Esophagus muscularis mucosa (tissue), 4 donors: ENCODE results near the gene SENP8. TPM values are rescaled to one million over a fixed set of nuclear protein-coding genes. Genes with fewer than 3 reads are reported as not detected.

ENCODE experiments used
- DNase-seq: peaks from one replicate; pipeline ENCODE4 v3.0.0-alpha.2; 2017; ENCODE audit errors: extremely low spot score
- H3K27ac ChIP-seq, 4 donors: fragments of 200-600 bp; sonication (generic); replicated peaks in 1 of 4; 1 replicate in 3 of 4; 2 replicates in 1 of 4; pipeline ENCODE4 v1.5.1; 2016 to 2019; ENCODE audit warnings: mild to moderate bottlenecking in 1 of 4
- H3K27me3 ChIP-seq, 4 donors: fragments of 200-600 bp; sonication (generic); one replicate each; pipeline versions ENCODE4 v1.5.1 to v1.6.0; 2016 to 2019
- H3K36me3 ChIP-seq, 4 donors: fragments of 200-600 bp; sonication (generic); one replicate each; pipeline ENCODE4 v1.5.1; 2016 to 2019
- H3K4me1 ChIP-seq, 4 donors: fragments of 200-600 bp; sonication (generic); one replicate each; pipeline ENCODE4 v1.5.1; 2016 to 2019
- H3K4me3 ChIP-seq, 4 donors: fragments of 200-600 bp; sonication (generic); 1 replicate in 2 of 4; 2 replicates in 2 of 4; pipeline ENCODE4 v1.5.1; 2016 to 2019; ENCODE audit warnings: mild to moderate bottlenecking in 4 of 4, moderate library complexity in 1 of 4
- H3K9me3 ChIP-seq, 4 donors: fragments of 200-600 bp; sonication (generic); 1 replicate in 3 of 4; 2 replicates in 1 of 4; pipeline ENCODE4 v1.5.1; 2016 to 2019
- EP300 ChIP-seq: sonication (generic); formaldehyde crosslinking; IDR thresholded peaks from one replicate; pipeline ENCODE4 v1.6.1; 2017; ENCODE audit warnings: antibody characterized with exemption
- POLR2A ChIP-seq: fragments of 450-650 bp; IDR thresholded peaks from one replicate; pipeline ENCODE4 v1.6.1; 2017; ENCODE audit warnings: antibody characterized with exemption, moderate library complexity, mild to moderate bottlenecking, low read depth
- POLR2AphosphoS5 ChIP-seq, 2 donors: sonication (generic); formaldehyde crosslinking; IDR thresholded peaks; one replicate each; pipeline ENCODE4 v1.6.1; 2017; ENCODE audit warnings: antibody characterized with exemption in 2 of 2
- WGBS: methylation state at CpG from one replicate; pipeline ENCODE4 v1.1.5; 2018; 5-methylcytosine and 5-hydroxymethylcytosine counted together
- intact Hi-C: fragments of 100-400 bp; cut with DNase I; formaldehyde crosslinking; loops from one replicate; pipeline ENCODE4 v1.15.1; 2023
- total RNA-seq, 4 donors: library from RNA; depleted of rRNA; stranded (reverse); fragments of >200 nt; gene quantifications; one replicate each; pipeline versions ENCODE4 v1.1.0 to v1.2.1, GENCODE V29; 2016
- TF ChIP-seq, protein P1 (sequence below), 3 experiments: fragments of 200-600 bp in 2 of 3; fragments of 450-650 bp in 1 of 3; sonication (generic) in 2 of 3; IDR thresholded peaks; one replicate each; pipeline ENCODE4 v1.5.1; 2017 to 2019; ENCODE audit warnings: antibody characterized with exemption in 3 of 3, mild to moderate bottlenecking in 2 of 3, moderate library complexity in 1 of 3

SENP8 gene
- total RNA-seq, 4 donors from 2014 or later = 1.7 to 2.4 (median 2.0) TPM

DNA sequence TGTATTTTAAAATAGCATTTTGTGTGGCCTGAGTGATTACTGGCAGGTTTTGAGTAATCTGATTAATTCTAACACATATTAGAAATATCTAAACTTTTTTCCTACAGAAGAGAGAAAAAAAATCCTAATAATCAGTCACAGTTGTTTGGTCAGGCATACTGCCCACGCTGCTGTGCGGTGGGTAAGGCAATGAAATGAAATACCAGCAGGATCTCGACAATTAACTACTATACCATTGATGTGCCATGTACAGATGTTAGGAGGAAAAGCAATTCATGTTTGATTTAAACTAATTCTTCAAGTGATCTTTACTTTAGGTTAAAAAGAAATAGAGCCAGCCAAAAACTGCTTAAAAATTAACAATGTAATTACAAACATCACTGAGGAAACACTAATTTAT, 74.2 kb downstream of the SENP8 start:
- no peak for TF ChIP-seq EP300
- no peak for TF ChIP-seq POLR2AphosphoS5 (IDR thresholded peaks at IDR 0.05)
- TF ChIP-seq POLR2A = no peak
- TF ChIP-seq, protein P1, sequence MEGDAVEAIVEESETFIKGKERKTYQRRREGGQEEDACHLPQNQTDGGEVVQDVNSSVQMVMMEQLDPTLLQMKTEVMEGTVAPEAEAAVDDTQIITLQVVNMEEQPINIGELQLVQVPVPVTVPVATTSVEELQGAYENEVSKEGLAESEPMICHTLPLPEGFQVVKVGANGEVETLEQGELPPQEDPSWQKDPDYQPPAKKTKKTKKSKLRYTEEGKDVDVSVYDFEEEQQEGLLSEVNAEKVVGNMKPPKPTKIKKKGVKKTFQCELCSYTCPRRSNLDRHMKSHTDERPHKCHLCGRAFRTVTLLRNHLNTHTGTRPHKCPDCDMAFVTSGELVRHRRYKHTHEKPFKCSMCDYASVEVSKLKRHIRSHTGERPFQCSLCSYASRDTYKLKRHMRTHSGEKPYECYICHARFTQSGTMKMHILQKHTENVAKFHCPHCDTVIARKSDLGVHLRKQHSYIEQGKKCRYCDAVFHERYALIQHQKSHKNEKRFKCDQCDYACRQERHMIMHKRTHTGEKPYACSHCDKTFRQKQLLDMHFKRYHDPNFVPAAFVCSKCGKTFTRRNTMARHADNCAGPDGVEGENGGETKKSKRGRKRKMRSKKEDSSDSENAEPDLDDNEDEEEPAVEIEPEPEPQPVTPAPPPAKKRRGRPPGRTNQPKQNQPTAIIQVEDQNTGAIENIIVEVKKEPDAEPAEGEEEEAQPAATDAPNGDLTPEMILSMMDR (IDR thresholded peaks at IDR 0.05) = no peak
- no peak for DNase-seq
- intact Hi-C loops = no loop called here
- Histone ChIP-seq H3K27me3 (peaks cover 0 to 22% (median 2%) of the 10 kb centered on the region in 4 donors), H3K4me1 (peaks cover 5 to 10% (median 9%) of the 10 kb centered on the region in 4 donors), H3K4me3 (no peak overlapping the region), H3K36me3 (no peaks in the 10 kb centered on the region), H3K27ac (no peak overlapping the region), H3K9me3 (no peaks in the 10 kb centered on the region)
- WGBS = 91% methylated on average over 3 of the region's 3 CpGs

Other genes starting within 250 kb of the SENP8 start
- 10 to 100 TPM; 71.1 to 96.8 (median 80.8) TPM for gene MYO9A, start 253 bp upstream of the SENP8 start, total RNA-seq
- 1 to 10 TPM in 2 of 4 donors, under 1 TPM in 2; 0.33 to 2.5 (median 0.75) TPM for gene GRAMD2A, start 79.4 kb downstream of the SENP8 start, total RNA-seq
- gene PKM, start 112.8 kb downstream of the SENP8 start, total RNA-seq = 100 to 1,000 TPM; 392 to 605 (median 482) TPM
- gene PARP6, start 154.2 kb downstream of the SENP8 start, total RNA-seq = 10 to 100 TPM; 46.5 to 79.0 (median 53.7) TPM
- 1 to 10 TPM; 1.2 to 4.6 (median 2.5) TPM for gene CELF6, start 201.8 kb downstream of the SENP8 start, total RNA-seq